Measurements from ENCODE around the gene RBFOX2.

- TF ChIP-seq CTCF (conservative IDR thresholded peaks at IDR 0.05; ENCODE audit: low read length) (no peak), EZH2phosphoT487 (IDR thresholded peaks at IDR 0.05; ENCODE audit: borderline replicate concordance, low read depth, low read length) (no peak)
These were observed 88.5 kb downstream of the RBFOX2 start for GRCh38 chr22:35940166-35940565.

Data from OCI-LY7 (cell line).